CD14-positive monocyte (primary cell): ENCODE results near the gene ZNF568. TPM values are rescaled to one million over a fixed set of nuclear protein-coding genes. Genes with fewer than 3 reads are reported as not detected.

Experiments
- DNase-seq, 3 donors: peaks; one replicate each; pipeline ENCODE4 v3.0.0-alpha.2; 2011 to 2022
- H2AFZ ChIP-seq: 2 replicates; pipeline ENCODE4 v1.6.0; 2012; ENCODE audit warnings: mild to moderate bottlenecking, low read depth, low read length, inconsistent platforms; ENCODE audit not compliant: insufficient read depth, poor library complexity, severe bottlenecking
- H3K27ac ChIP-seq, 2 donors: 1 replicate in 1 of 2; 2 replicates in 1 of 2; pipeline ENCODE4 v1.5.1; 2012 to 2013; ENCODE audit warnings: low read length in 2 of 2, control low read depth in 1 of 2, inconsistent platforms in 1 of 2, low read depth in 1 of 2, mild to moderate bottlenecking in 1 of 2
- H3K27me3 ChIP-seq, 2 donors: one replicate each; pipeline versions ENCODE4 v1.6.0 to v1.6.1; 2011 to 2013; ENCODE audit warnings: low read length in 2 of 2; ENCODE audit not compliant: control insufficient read depth in 2 of 2, insufficient read depth in 2 of 2
- H3K36me3 ChIP-seq, 2 donors: replicated peaks in 1 of 2; 1 replicate in 1 of 2; 2 replicates in 1 of 2; pipeline versions ENCODE4 v1.5.1 to v1.6.1; 2012 to 2013; ENCODE audit warnings: low read length in 2 of 2, control low read depth in 1 of 2, inconsistent platforms in 1 of 2, mild to moderate bottlenecking in 1 of 2; ENCODE audit not compliant: insufficient read depth in 2 of 2, control insufficient read depth in 1 of 2
- H3K4me1 ChIP-seq, 2 donors: 1 replicate in 1 of 2; 2 replicates in 1 of 2; pipeline versions ENCODE4 v1.5.1 to v1.6.1; 2012 to 2013; ENCODE audit warnings: low read length in 2 of 2, control low read depth in 1 of 2, inconsistent platforms in 1 of 2, mild to moderate bottlenecking in 1 of 2, moderate library complexity in 1 of 2; ENCODE audit not compliant: insufficient read depth in 2 of 2, control insufficient read depth in 1 of 2
- H3K4me2 ChIP-seq: replicated peaks from 2 replicates; pipeline ENCODE3; 2012; ENCODE audit warnings: low read length, moderate library complexity, mild to moderate bottlenecking; ENCODE audit not compliant: poor library complexity, severe bottlenecking; ENCODE audit errors: extremely low read depth
- H3K4me3 ChIP-seq, 3 experiments: fragments of 200-600 bp in 1 of 3; sonication (generic) in 1 of 3; replicated peaks in 1 of 3; 1 replicate in 2 of 3; 2 replicates in 1 of 3; pipeline ENCODE4 v1.5.1; 2011 to 2013; ENCODE audit warnings: low read length in 3 of 3, mild to moderate bottlenecking in 3 of 3, control low read depth in 2 of 3, low read depth in 2 of 3, inconsistent platforms in 1 of 3, moderate library complexity in 1 of 3
- H3K79me2 ChIP-seq: 2 replicates; pipeline ENCODE4 v1.6.0; 2012; ENCODE audit warnings: mild to moderate bottlenecking, control low read depth, inconsistent platforms, low read length, moderate library complexity; ENCODE audit not compliant: insufficient read depth
- H3K9ac ChIP-seq: 2 replicates; pipeline ENCODE4 v1.6.0; 2017; ENCODE audit warnings: low read length, mild to moderate bottlenecking; ENCODE audit not compliant: insufficient read depth, poor library complexity, severe bottlenecking
- H3K9me3 ChIP-seq, 2 donors: replicated peaks in 1 of 2; 1 replicate in 1 of 2; 2 replicates in 1 of 2; pipeline versions ENCODE4 v1.5.1 to v1.6.1; 2012 to 2013; ENCODE audit warnings: low read length in 2 of 2, control low read depth in 1 of 2; ENCODE audit not compliant: control insufficient read depth in 1 of 2, insufficient read depth in 1 of 2
- H4K20me1 ChIP-seq: 2 replicates; pipeline ENCODE4 v1.6.0; 2012; ENCODE audit warnings: mild to moderate bottlenecking, low read length, control low read depth, moderate library complexity; ENCODE audit not compliant: insufficient read depth
- H3K27ac Mint-ChIP-seq, 7 donors: one replicate each; pipeline ENCODE4 v1.8.0; 2020; ENCODE audit warnings: mild to moderate bottlenecking in 7 of 7, mixed read lengths in 7 of 7, moderate library complexity in 6 of 7, inconsistent platforms in 2 of 7
- H3K27me3 Mint-ChIP-seq, 3 donors: one replicate each; pipeline ENCODE4 v1.8.0; 2021 to 2022; ENCODE audit warnings: low read depth in 3 of 3, mild to moderate bottlenecking in 3 of 3, mixed read lengths in 3 of 3, moderate library complexity in 3 of 3, inconsistent platforms in 1 of 3
- H3K36me3 Mint-ChIP-seq, 2 donors: one replicate each; pipeline ENCODE4 v1.8.0; 2020; ENCODE audit warnings: mixed read lengths in 2 of 2, inconsistent platforms in 1 of 2, mild to moderate bottlenecking in 1 of 2
- H3K4me1 Mint-ChIP-seq: one replicate; pipeline ENCODE4 v1.8.0; 2020; ENCODE audit warnings: mild to moderate bottlenecking, mixed read lengths
- H3K4me3 Mint-ChIP-seq, 2 donors: one replicate each; pipeline ENCODE4 v1.8.0; 2020; ENCODE audit warnings: mild to moderate bottlenecking in 2 of 2, mixed read lengths in 2 of 2, moderate library complexity in 1 of 2
- H3K9me3 Mint-ChIP-seq, 7 donors: one replicate each; pipeline ENCODE4 v1.8.0; 2020 to 2022; ENCODE audit warnings: mixed read lengths in 7 of 7, mild to moderate bottlenecking in 6 of 7, moderate library complexity in 6 of 7, inconsistent platforms in 2 of 7
- CTCF ChIP-seq: fragments of 200-600 bp; IDR thresholded peaks from one replicate; pipeline ENCODE4 v1.8.0; 2022; ENCODE audit warnings: antibody characterized with exemption, mild to moderate bottlenecking
- WGBS: methylation state at CpG from one replicate; pipeline ENCODE4 v1.1.5; 2013; ENCODE audit warnings: missing lambda C conversion rate; ENCODE audit not compliant: insufficient coverage; 5-methylcytosine and 5-hydroxymethylcytosine counted together
- intact Hi-C, 2 donors: fragments of 100-400 bp; cut with micrococcal nuclease; formaldehyde crosslinking; loops; one replicate each; pipeline versions ENCODE4 v1.15.0 to v1.15.1; 2023
- polyA plus RNA-seq, 3 donors: library from polyadenylated mRNA; depleted of rRNA in 1 of 3; unstranded in 2 of 3; stranded (reverse) in 1 of 3; fragments of 300-500 nt in 2 of 3; fragments of >200 nt in 1 of 3; fragmentation: Illumina TruSeq in 2 of 3; gene quantifications; 1 replicate in 2 of 3; 2 replicates in 1 of 3; pipeline ENCODE4 v1.2.3, GENCODE V29; 2012 to 2021

Gene ZNF568
- polyA plus RNA-seq, 3 donors = 0.38 to 0.96 (median 0.79) TPM

- no peak overlapping the region for H3K27ac ChIP-seq
- no peak for TF ChIP-seq CTCF
- H3K4me1 ChIP-seq = no peaks in the 10 kb centered on the region
- DNase-seq = no peak
- H2AFZ ChIP-seq = no peak overlapping the region
- H3K27me3 ChIP-seq = no peaks in the 10 kb centered on the region
- H3K4me1 Mint-ChIP-seq = no peaks in the 10 kb centered on the region
- H3K36me3 ChIP-seq = no peaks in the 10 kb centered on the region
- H3K36me3 Mint-ChIP-seq = peaks cover 4 to 9% of the 10 kb centered on the region in 2 donors
- no peak overlapping the region for H3K4me3 Mint-ChIP-seq
- H3K9me3 Mint-ChIP-seq = peaks cover 37 to 82% (median 74%) of the 10 kb centered on the region in 7 donors
- H3K9ac ChIP-seq = no peak overlapping the region
- 80% methylated on average over 2 of the region's 3 CpGs for WGBS
- H3K27ac Mint-ChIP-seq = no peak overlapping the region
- H4K20me1 ChIP-seq = no peaks in the 10 kb centered on the region
- peaks cover 0 to 4% (median 0%) of the 10 kb centered on the region in 3 donors for H3K27me3 Mint-ChIP-seq
- intact Hi-C loops = no loop called here
- H3K4me2 ChIP-seq = no peak overlapping the region
- no peaks in the 10 kb centered on the region for H3K79me2 ChIP-seq
- H3K4me3 ChIP-seq = peak overlapping the region in 1 of 3 experiments; percentile 17
- H3K9me3 ChIP-seq = peaks cover 74 to 79% of the 10 kb centered on the region in 2 donors
Observed at GRCh38 chr19:36987091-36987490, 71.0 kb downstream of the ZNF568 start.

- Histone ChIP-seq H3K36me3 (peaks cover 0 to 16% of the 10 kb centered on the region in 2 donors), H3K9ac (no peak overlapping the region), H2AFZ (no peak overlapping the region), H3K27me3 (no peaks in the 10 kb centered on the region), H3K4me3 (no peak overlapping the region), H3K79me2 (no peaks in the 10 kb centered on the region), H3K9me3 (peaks cover 59 to 86% of the 10 kb centered on the region in 2 donors), H3K4me2 (no peak overlapping the region), H3K4me1 (no peaks in the 10 kb centered on the region), H3K27ac (no peak overlapping the region), H4K20me1 (no peaks in the 10 kb centered on the region)
- Mint-ChIP-seq H3K27ac (no peak overlapping the region), H3K9me3 (peaks cover 42 to 80% (median 69%) of the 10 kb centered on the region in 7 donors), H3K4me1 (no peaks in the 10 kb centered on the region), H3K27me3 (no peaks in the 10 kb centered on the region), H3K4me3 (no peak overlapping the region), H3K36me3 (peaks cover 2 to 14% of the 10 kb centered on the region in 2 donors)
- intact Hi-C loops = no loop called here
- no peak for DNase-seq
- WGBS = 94% methylated on average over 4 of the region's 8 CpGs
- TF ChIP-seq CTCF = no peak
Observed at GRCh38 chr19:36997152-36997842, 81.2 kb downstream of the ZNF568 start.
